ENCODE measurements around the gene TOP1. TPM values are rescaled to one million over a fixed set of nuclear protein-coding genes. Genes with fewer than 3 reads are reported as not detected.

TOP1 gene
- total RNA-seq, 2 experiments from 2014 or later = 91.7 to 92.6 TPM

GRCh38 chr20:41027366-41027765 is 1.3 kb upstream of the TOP1 start:
- Mint-ChIP-seq H3K9me3 (no peaks in the 10 kb centered on the region), H3K4me1 (ENCODE audit: low read depth) (peaks cover 31% of the 10 kb centered on the region), H3K27me3 (ENCODE audit: low read depth) (no peaks in the 10 kb centered on the region), H3K36me3 (ENCODE audit: low read depth) (peaks cover 17% of the 10 kb centered on the region), H3K4me3 (peak overlapping the region; percentile 86), H3K27ac (no peak overlapping the region)
- CTCF ChIA-PET = no interaction called here
- DNase-seq = no peak
- intact Hi-C loops (cut with micrococcal nuclease) = loop anchor here (5.0 kb wide), 1 partner anchor 290 kb away; the partner anchor contains the start of gene ZHX3

DNA sequence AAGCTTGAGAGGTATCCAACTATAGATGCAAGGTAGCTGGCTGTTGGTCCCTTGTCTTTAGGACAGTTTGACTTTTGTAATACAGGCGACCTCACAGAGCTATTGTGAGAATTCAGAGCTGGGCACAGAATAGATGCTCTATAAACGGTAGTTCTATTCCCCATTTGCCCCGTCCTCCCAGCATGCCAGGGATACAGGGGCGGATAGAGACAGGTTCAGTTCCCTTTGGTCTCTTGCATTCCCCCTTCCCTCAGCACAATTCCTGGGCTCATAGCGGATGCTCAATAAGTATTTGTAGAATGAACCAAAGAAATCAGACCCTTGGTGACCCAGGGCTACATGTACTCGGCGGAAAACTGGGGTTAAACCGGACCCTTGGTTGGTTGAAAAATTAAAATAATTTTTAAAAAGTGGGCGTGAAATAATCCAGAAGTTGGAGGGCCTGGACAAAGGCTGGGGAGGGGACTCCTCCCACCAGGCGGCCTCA is 707 bp upstream of the TOP1 start:
- peak overlapping the region; percentile 86 for H3K4me3 Mint-ChIP-seq
- H3K4me1 Mint-ChIP-seq (ENCODE audit: low read depth) = peaks cover 36% of the 10 kb centered on the region
- intact Hi-C loops (cut with micrococcal nuclease) = loop anchor here (1.0 to 5.0 kb wide), 6 partner anchors 20 to 289 kb away; partner anchors contain the start of genes PLCG1 and ZHX3
- peak overlapping the region; percentile 90 for H3K27ac Mint-ChIP-seq
- no peaks in the 10 kb centered on the region for H3K27me3 Mint-ChIP-seq (ENCODE audit: low read depth)
- no peaks in the 10 kb centered on the region for H3K9me3 Mint-ChIP-seq
- H3K36me3 Mint-ChIP-seq (ENCODE audit: low read depth) = peaks cover 17% of the 10 kb centered on the region
- no peak for DNase-seq
- CTCF ChIA-PET = no interaction called here

GRCh38 chr20:41029150-41029901 is 704 bp downstream of the TOP1 start:
- Mint-ChIP-seq H3K27ac (peak overlapping the region; percentile 90), H3K9me3 (no peaks in the 10 kb centered on the region), H3K4me1 (ENCODE audit: low read depth) (peaks cover 49% of the 10 kb centered on the region), H3K36me3 (ENCODE audit: low read depth) (peaks cover 18% of the 10 kb centered on the region), H3K27me3 (ENCODE audit: low read depth) (no peaks in the 10 kb centered on the region), H3K4me3 (peak overlapping the region; percentile 86)
- intact Hi-C loops (cut with micrococcal nuclease) = loop anchor here (1.0 to 5.0 kb wide), 2 partner anchors 49 to 288 kb away; partner anchors contain the start of gene ZHX3
- CTCF ChIA-PET = interaction anchor here (1.0 to 1.2 kb wide), 2 partner anchors 37 to 38 kb away, joined by 3 read pairs; no protein-coding TSS in a partner anchor
- peak; percentile 34 for DNase-seq

DNA sequence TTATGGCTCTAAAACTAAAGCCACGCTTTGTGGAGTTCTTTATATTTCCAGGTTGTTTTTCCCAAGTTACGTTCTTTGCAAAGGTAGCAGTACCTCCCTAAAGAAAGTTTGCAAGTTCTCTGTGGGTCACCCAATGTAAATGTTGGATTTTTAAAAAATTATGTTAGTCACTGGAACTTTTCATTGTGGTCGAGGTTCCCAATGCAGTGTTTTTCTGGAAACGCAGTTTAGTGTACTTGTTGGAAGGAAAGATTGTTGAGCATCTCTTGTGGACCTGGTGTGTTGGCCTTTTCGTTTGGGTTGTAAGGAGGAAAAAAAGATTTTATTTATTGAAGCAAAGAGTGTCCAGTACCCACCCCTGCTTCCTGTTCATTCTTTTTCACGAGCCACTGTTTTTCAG is 1.4 kb downstream of the TOP1 start:
- Mint-ChIP-seq H3K9me3 (no peaks in the 10 kb centered on the region), H3K4me1 (ENCODE audit: low read depth) (peaks cover 56% of the 10 kb centered on the region), H3K27ac (peak overlapping the region; percentile 90), H3K4me3 (peak overlapping the region; percentile 86), H3K36me3 (ENCODE audit: low read depth) (peaks cover 22% of the 10 kb centered on the region), H3K27me3 (ENCODE audit: low read depth) (no peaks in the 10 kb centered on the region)
- CTCF ChIA-PET = interaction anchor here (1.0 to 1.2 kb wide), 2 partner anchors 38 to 39 kb away, joined by 3 read pairs; no protein-coding TSS in a partner anchor
- no peak for DNase-seq
- intact Hi-C loops (cut with micrococcal nuclease) = loop anchor here (1.0 kb wide), 1 partner anchor 9 kb away; no protein-coding TSS in a partner anchor

- H3K27me3 Mint-ChIP-seq (ENCODE audit: low read depth) = no peaks in the 10 kb centered on the region
- peaks cover 25% of the 10 kb centered on the region for H3K36me3 Mint-ChIP-seq (ENCODE audit: low read depth)
- peak overlapping the region; percentile 86 for H3K4me3 Mint-ChIP-seq
- no peak for DNase-seq
- peaks cover 63% of the 10 kb centered on the region for H3K4me1 Mint-ChIP-seq (ENCODE audit: low read depth)
- CTCF ChIA-PET = interaction anchor here (1.2 to 2.2 kb wide), 3 partner anchors 17 to 64 kb away, joined by 4 to 8 read pairs (median 4); no protein-coding TSS in a partner anchor
- H3K9me3 Mint-ChIP-seq = no peaks in the 10 kb centered on the region
- H3K27ac Mint-ChIP-seq = peak overlapping the region; percentile 0
- intact Hi-C loops (cut with micrococcal nuclease) = loop anchor here (1.0 kb wide), 1 partner anchor 9 kb away; no protein-coding TSS in a partner anchor
These were observed 2.1 kb downstream of the TOP1 start for GRCh38 chr20:41030531-41031242.

DNA sequence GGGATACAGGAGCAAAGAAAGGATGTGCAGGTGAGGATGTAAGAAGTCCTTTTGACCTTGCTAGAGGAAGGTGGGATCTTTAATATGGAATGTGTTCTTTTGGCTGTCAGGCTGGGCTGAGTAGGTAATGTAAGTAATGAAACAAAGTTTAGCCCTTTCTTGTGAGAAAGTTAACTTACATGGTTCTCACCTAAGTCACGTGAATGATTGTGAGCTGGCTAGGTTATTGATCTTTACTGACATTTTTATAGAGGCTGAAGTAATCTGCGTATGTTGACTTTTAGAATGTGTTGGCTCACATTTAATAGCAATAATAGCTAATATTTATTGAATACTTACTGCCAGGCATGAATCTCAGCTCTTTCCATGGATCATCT is 2.6 kb downstream of the TOP1 start:
- no peak for DNase-seq
- H3K4me1 Mint-ChIP-seq (ENCODE audit: low read depth) = peaks cover 68% of the 10 kb centered on the region
- CTCF ChIA-PET = interaction anchor here (1.2 to 2.2 kb wide), 3 partner anchors 17 to 63 kb away, joined by 4 to 8 read pairs (median 4); no protein-coding TSS in a partner anchor
- intact Hi-C loops (cut with micrococcal nuclease) = no loop called here
- peaks cover 28% of the 10 kb centered on the region for H3K36me3 Mint-ChIP-seq (ENCODE audit: low read depth)
- H3K4me3 Mint-ChIP-seq = peak overlapping the region; percentile 86
- H3K9me3 Mint-ChIP-seq = no peaks in the 10 kb centered on the region
- no peaks in the 10 kb centered on the region for H3K27me3 Mint-ChIP-seq (ENCODE audit: low read depth)
- no peak overlapping the region for H3K27ac Mint-ChIP-seq

GRCh38 chr20:41032271-41032670 is 3.6 kb downstream of the TOP1 start:
- intact Hi-C loops (cut with micrococcal nuclease) = no loop called here
- H3K36me3 Mint-ChIP-seq (ENCODE audit: low read depth) = peaks cover 32% of the 10 kb centered on the region
- H3K9me3 Mint-ChIP-seq = no peaks in the 10 kb centered on the region
- H3K27me3 Mint-ChIP-seq (ENCODE audit: low read depth) = no peaks in the 10 kb centered on the region
- H3K4me3 Mint-ChIP-seq = no peak overlapping the region
- CTCF ChIA-PET = interaction anchor here (0.5 to 2.2 kb wide), 4 partner anchors 14 to 306 kb away, joined by 4 to 8 read pairs (median 4); no protein-coding TSS in a partner anchor
- H3K4me1 Mint-ChIP-seq (ENCODE audit: low read depth) = peaks cover 73% of the 10 kb centered on the region
- no peak overlapping the region for H3K27ac Mint-ChIP-seq
- DNase-seq = no peak

DNA sequence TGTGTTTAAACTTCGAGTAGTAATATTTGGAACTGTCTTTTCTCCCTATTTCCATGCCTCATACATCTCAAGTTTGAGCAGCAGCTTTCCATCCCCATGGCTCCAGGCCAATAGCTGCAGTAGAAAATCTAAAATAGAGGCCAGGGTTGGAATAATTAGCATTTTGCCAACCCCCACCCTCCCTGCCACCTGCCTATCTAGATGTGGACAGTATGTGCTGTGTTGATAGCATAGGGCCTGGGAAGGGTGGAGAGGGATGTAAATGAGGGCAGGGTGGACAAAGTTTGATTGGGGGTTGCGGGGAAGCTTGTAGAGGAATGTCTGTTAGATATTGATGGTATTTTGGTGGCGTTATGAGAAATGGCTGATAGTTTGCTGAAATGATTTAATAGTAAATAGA is 5.6 kb downstream of the TOP1 start:
- no peak overlapping the region for H3K4me3 Mint-ChIP-seq
- DNase-seq = no peak
- intact Hi-C loops (cut with micrococcal nuclease) = no loop called here
- CTCF ChIA-PET = interaction anchor here (1.1 to 3.2 kb wide), 3 partner anchors 11 to 44 kb away, joined by 3 to 7 read pairs (median 3); no protein-coding TSS in a partner anchor
- H3K27me3 Mint-ChIP-seq (ENCODE audit: low read depth) = no peaks in the 10 kb centered on the region
- H3K36me3 Mint-ChIP-seq (ENCODE audit: low read depth) = peaks cover 37% of the 10 kb centered on the region
- no peak overlapping the region for H3K27ac Mint-ChIP-seq
- H3K4me1 Mint-ChIP-seq (ENCODE audit: low read depth) = peaks cover 88% of the 10 kb centered on the region
- no peaks in the 10 kb centered on the region for H3K9me3 Mint-ChIP-seq

DNA sequence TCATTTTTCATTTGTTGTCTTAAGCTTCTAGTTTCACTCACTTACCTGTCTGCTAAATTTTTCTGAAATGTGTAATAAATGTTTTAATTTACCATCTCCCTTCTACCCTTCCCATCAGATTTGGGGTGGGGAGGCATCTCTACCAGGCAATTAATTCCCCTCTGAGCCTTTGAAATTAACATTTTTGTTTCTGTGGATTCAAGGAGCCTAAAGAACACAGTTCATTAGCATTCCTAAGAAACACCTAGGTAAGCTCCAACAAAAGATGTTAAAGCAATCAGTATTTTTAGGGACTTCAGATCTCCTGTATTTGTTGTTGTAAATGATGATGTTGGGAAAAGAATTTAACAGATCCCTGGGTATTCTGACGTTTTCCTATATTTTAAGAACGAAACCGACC is 6.6 kb downstream of the TOP1 start:
- Mint-ChIP-seq H3K4me3 (no peak overlapping the region), H3K36me3 (ENCODE audit: low read depth) (peaks cover 32% of the 10 kb centered on the region), H3K9me3 (no peaks in the 10 kb centered on the region), H3K27me3 (ENCODE audit: low read depth) (no peaks in the 10 kb centered on the region), H3K4me1 (ENCODE audit: low read depth) (peaks cover 95% of the 10 kb centered on the region), H3K27ac (no peak overlapping the region)
- intact Hi-C loops (cut with micrococcal nuclease) = no loop called here
- no peak for DNase-seq
- CTCF ChIA-PET = interaction anchor here (0.6 to 3.2 kb wide), 5 partner anchors 10 to 45 kb away, joined by 3 to 7 read pairs (median 3); no protein-coding TSS in a partner anchor

- intact Hi-C loops (cut with micrococcal nuclease) = no loop called here
- DNase-seq = no peak
- Mint-ChIP-seq H3K27ac (no peak overlapping the region), H3K4me1 (ENCODE audit: low read depth) (peaks cover 93% of the 10 kb centered on the region), H3K36me3 (ENCODE audit: low read depth) (peaks cover 22% of the 10 kb centered on the region), H3K27me3 (ENCODE audit: low read depth) (no peaks in the 10 kb centered on the region), H3K4me3 (no peak overlapping the region), H3K9me3 (no peaks in the 10 kb centered on the region)
- CTCF ChIA-PET = interaction anchor here (0.9 kb wide), 1 partner anchor 46 kb away, joined by 4 read pairs; no protein-coding TSS in a partner anchor
These were observed 8.6 kb downstream of the TOP1 start for GRCh38 chr20:41037179-41037578.

GRCh38 chr20:41038149-41038877 is 9.7 kb downstream of the TOP1 start:
- Mint-ChIP-seq H3K36me3 (ENCODE audit: low read depth) (peaks cover 28% of the 10 kb centered on the region), H3K27me3 (ENCODE audit: low read depth) (no peaks in the 10 kb centered on the region), H3K9me3 (no peaks in the 10 kb centered on the region), H3K27ac (peak overlapping the region; percentile 73), H3K4me1 (ENCODE audit: low read depth) (peaks cover 93% of the 10 kb centered on the region), H3K4me3 (no peak overlapping the region)
- intact Hi-C loops (cut with micrococcal nuclease) = loop anchor here (2.0 kb wide), 1 partner anchor 48 kb away; no protein-coding TSS in a partner anchor
- DNase-seq = no peak
- CTCF ChIA-PET = no interaction called here

Measured in activated naive CD4-positive, alpha-beta T cell treated with anti-CD3 and anti-CD28 coated beads for 36 hours (primary cell).